Fibroblast of the aortic adventitia (primary cell): ENCODE results near the gene REV1. TPM values are rescaled to one million over a fixed set of nuclear protein-coding genes. Genes with fewer than 3 reads are reported as not detected.

Source experiments
- DNase-seq: peaks from one replicate; pipeline ENCODE4 v3.0.0-alpha.2; 2010; ENCODE audit warnings: low read depth
- H3K4me3 ChIP-seq: 2 replicates; pipeline ENCODE4 v1.5.1; 2011; ENCODE audit warnings: low read depth, mild to moderate bottlenecking, control low read depth, low read length, moderate library complexity
- total RNA-seq: library from RNA; depleted of rRNA; stranded (reverse); fragments of >200 nt; gene quantifications from 2 replicates; pipeline ENCODE4 v1.2.3, GENCODE V29; 2012; ENCODE audit warnings: low replicate concordance
- TF ChIP-seq, protein P1 (sequence below): IDR thresholded peaks from 2 replicates; pipeline ENCODE4 v1.5.1; 2011; ENCODE audit warnings: mild to moderate bottlenecking, low read length, control low read depth, inconsistent platforms; ENCODE audit not compliant: insufficient read depth

Gene REV1
- total RNA-seq, 1 donor, result 36.2 TPM

DNA sequence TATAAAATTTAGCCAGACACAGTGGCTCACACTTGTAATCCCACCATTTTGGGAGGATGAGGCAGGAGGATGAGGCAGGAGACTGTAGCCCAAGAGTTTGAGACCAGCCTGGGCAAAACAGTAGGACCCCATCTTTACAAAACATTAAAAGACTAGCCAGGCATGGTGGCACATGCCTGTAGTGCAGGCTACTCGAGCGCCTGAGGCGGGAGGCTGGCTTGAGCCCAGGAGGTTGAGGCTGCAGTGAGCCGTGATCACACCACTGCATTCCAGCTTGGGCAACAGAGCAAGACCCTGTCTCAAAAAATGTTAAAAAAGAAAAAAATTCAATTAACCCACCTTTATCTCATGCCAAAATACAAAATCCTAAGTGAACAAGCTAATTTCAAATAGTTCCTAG, 4.0 kb downstream of the REV1 start:
- DNase-seq, result no peak
- TF ChIP-seq, protein P1, sequence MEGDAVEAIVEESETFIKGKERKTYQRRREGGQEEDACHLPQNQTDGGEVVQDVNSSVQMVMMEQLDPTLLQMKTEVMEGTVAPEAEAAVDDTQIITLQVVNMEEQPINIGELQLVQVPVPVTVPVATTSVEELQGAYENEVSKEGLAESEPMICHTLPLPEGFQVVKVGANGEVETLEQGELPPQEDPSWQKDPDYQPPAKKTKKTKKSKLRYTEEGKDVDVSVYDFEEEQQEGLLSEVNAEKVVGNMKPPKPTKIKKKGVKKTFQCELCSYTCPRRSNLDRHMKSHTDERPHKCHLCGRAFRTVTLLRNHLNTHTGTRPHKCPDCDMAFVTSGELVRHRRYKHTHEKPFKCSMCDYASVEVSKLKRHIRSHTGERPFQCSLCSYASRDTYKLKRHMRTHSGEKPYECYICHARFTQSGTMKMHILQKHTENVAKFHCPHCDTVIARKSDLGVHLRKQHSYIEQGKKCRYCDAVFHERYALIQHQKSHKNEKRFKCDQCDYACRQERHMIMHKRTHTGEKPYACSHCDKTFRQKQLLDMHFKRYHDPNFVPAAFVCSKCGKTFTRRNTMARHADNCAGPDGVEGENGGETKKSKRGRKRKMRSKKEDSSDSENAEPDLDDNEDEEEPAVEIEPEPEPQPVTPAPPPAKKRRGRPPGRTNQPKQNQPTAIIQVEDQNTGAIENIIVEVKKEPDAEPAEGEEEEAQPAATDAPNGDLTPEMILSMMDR, result no peak
- H3K4me3 ChIP-seq, result no peak overlapping the region

DNA sequence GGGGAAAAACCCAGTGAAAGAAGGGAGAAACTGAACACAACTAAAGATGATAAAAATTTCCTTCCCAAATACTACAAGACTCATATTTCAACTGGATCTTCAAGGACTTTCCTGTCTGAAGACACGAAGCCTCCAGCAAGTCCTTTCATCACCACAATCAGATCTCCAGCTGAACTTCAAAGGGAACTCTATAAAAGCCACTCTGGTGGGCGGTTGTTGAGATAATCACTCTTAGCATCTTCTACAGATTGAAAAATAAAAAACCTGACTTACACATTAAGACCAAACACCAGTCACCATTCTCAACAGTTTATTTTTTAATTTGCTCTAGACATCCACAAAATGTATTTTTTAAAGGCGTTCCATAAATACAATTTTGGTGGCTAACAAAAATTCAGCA, 4.4 kb downstream of the REV1 start:
- TF ChIP-seq, protein P1, result no peak
- H3K4me3 ChIP-seq, result no peak overlapping the region
- no peak for DNase-seq

DNA sequence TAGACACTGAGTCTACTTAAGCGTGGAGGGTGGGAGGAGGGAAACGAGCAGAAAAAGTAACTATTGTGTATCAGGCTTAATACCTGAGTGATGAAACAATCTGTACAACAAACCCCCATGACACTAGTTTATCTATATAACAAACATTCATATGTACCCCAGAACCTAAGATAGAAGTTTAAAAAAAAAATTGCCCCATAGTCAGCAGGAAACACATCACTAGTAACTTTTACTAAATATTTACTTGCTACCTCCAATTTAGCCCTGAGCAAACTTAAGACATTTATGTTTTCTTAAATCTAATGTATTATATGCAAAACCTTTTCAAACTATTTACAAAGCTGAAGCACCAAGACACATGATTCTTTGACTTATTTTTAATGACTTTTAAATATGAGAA, 5.6 kb downstream of the REV1 start:
- no peak for DNase-seq
- H3K4me3 ChIP-seq, result no peak overlapping the region
- TF ChIP-seq, protein P1, result no peak

DNA sequence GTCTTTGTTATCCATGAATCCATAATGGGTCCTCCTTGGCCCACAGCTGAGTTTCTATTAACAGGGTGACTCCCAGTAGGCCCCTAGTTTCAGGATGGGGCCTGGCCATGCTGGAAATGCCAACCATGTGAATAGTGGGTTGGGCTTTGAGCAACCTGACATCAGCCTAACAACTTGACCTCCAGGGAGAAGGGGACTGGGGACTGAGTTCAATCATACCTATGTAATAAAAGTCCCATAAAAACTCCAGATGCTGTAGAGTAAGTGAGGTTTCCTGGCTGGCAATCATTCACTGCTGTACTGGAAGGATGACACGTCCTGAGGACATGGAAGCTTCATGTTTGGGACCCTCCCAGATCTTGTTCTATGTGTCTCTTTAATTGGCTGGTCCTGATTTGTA, 7.9 kb downstream of the REV1 start:
- no peak overlapping the region for H3K4me3 ChIP-seq
- TF ChIP-seq, protein P1, result no peak
- no peak for DNase-seq

DNA sequence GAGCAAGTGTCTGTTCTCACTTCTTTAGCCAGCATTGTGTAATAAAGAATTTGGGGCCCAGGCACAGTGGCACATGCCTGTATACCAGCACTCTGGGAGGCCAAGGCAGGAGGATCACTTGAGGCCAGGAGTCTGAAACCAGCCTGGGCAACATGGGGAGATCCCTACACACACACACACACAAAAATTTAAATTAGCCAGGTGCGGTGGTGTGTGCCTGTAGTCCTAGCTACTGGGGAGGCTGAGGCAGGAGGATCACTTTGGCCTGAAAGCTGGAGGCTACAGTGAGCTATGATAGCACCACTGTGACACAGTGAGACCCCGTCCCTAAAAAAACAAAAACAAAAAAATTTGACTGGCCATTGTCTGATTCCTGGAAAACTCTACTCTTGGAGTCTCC, 8.3 kb downstream of the REV1 start:
- H3K4me3 ChIP-seq, result no peak overlapping the region
- TF ChIP-seq, protein P1, result no peak
- no peak for DNase-seq

DNA sequence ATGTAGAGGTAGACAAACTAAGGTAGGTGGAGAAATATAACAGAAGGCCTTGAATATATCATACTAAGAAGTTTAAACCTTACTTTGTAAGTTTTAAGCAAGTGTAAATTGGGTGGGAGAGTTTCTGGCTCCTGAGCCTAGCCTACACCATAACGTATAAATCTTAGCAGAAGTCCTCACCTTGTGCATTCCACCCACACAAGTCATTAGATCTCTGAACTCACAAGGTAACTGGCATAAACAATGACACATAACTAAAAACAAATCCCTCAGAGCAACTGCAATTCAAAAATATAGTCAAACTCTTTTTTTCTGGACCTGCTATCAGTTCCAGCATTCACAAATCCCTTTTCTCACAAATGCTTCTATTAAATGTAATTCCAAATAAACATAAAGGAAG, 9.4 kb downstream of the REV1 start:
- H3K4me3 ChIP-seq, result no peak overlapping the region
- TF ChIP-seq, protein P1, result no peak
- no peak for DNase-seq

DNA sequence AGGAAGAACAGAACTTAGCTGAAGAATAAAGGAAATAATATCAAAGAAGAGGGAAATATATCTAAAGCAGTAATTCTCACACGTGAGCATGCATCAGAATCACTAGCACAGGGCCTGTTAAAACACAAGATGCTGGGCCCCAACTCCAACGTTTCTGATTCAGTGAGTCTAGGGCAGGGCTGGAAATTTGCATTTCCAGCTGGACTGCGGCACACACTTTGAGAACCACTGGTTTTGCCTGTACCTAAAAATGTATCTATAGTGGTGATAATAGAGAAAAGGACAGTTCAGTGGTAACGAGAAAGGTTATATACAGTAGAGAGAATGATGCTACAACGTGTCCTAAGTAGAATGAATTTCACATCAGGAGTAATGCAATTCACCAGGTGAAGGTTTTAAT, 11.2 kb downstream of the REV1 start:
- DNase-seq, result no peak
- TF ChIP-seq, protein P1, result no peak
- no peak overlapping the region for H3K4me3 ChIP-seq
